Measurements from ENCODE around the gene GDF7. TPM values are rescaled to one million over a fixed set of nuclear protein-coding genes. Genes with fewer than 3 reads are reported as not detected.

Gene GDF7
- total RNA-seq (2012; rRNA removed): under 0.01 TPM in 2 replicates
- polyA plus RNA-seq (2012; rRNA removed): 0.02 TPM in 1 of 2 replicates, not detected in the other
- under 0.01 and 0.01 TPM in 2 replicates for polyA plus RNA-seq (2012; cell fraction: cytosol; rRNA removed)
- polyA plus RNA-seq (2012; cell fraction: nucleus; rRNA removed; ENCODE audit: low replicate concordance): 0.03 and 0.10 TPM in 2 replicates
- not detected for Bru-seq, nascent RNA
- percentile 10 among the genes with signal in this experiment for BruChase-seq, experiment 1, labeled RNA remaining after a 6-hour chase
- not detected for BruChase-seq, experiment 2, labeled RNA remaining after a 2-hour chase
- long read RNA-seq: 0 reads

DNA sequence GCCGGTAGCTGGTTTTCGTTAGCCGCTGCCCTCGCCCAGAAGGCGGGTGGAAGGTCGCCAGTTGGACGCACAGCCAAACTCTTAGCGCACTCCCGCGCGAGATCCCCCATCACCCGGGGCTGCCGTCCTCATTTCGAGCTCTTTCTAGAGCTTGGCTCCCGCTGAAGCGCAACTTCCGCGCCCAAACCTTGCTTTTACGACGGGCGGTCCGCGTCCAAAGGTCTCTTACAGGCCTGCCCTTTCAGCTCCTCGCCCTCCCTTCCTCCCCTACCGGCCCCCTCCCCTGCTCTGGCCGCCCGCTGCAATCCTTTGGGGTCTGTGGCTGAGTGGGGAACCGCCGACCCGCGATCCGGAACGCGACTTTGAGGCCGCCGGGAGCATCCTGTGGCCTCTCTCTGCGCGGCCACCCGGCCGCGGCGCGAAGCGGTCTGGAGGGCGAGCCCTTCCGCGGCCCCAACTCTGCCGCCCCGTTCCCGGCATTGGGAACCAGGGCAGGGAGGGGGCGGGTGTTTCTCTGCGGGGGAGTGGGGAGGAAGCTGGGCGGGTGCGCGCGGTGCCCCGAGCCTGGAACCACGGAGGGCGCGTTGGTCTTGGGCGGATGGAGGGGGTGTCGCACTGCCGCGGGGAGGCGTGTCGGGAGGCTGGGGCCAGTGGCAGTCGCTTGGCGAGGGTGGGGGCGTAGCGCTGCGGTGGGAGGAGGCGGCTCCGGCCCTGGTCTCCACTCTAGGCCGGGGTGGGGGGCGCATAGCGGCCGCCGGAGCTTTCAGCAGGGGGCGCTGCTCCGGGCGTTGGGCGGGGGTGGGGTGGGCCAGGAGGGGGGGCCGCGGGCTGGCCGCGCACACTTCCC, at the start of gene GDF7:
Gene GDF7, plus strand, starts transcription at position 841 of the 847 bp plus-strand sequence. CDS start 96 bp downstream, outside the sequence.
- POLR2A ChIA-PET (ENCODE audit: unreplicated experiment): no interaction called here
- Histone ChIP-seq H3K4me2 (ENCODE audit: low read depth, low read length) (peak within 1 kb of the TSS; percentile 72), H3K79me1 (ENCODE audit: low read depth in 1 of 2, low read length in 2 of 2) (no peaks in the 10 kb centered on the region), H3K9me3 (ENCODE audit: control insufficient read depth, insufficient read depth, low read length) (peaks cover 11% of the 10 kb centered on the region; the same call in 1 of the 2 replicates), H4K91ac (ENCODE audit: insufficient read depth, low read depth, low read length) (no peak within 1 kb of the TSS), H3K23ac (ENCODE audit: low read depth, low read length) (no peak within 1 kb of the TSS), H2AK9ac (replicated peaks; ENCODE audit: low read depth, low read length, poor library complexity) (peak within 1 kb of the TSS; percentile 76), H2AFZ (replicated peaks; ENCODE audit: low read length, poor library complexity) (peak within 1 kb of the TSS; percentile 83), H3K36me3 (ENCODE audit: control insufficient read depth, insufficient read depth, low read length) (no peaks in the 10 kb centered on the region), H3K18ac (ENCODE audit: low read depth, low read length) (no peak within 1 kb of the TSS), H2BK120ac (ENCODE audit: low read depth, low read length) (no peak within 1 kb of the TSS), H2BK15ac (ENCODE audit: low read depth, low read length) (no peak within 1 kb of the TSS), H3K4me1 (ENCODE audit: control insufficient read depth, insufficient read depth, low read length) (peaks cover 3% of the 10 kb centered on the region; the same call in 1 of the 2 replicates), H2BK5ac (ENCODE audit: low read depth, low read length, poor library complexity, severe bottlenecking) (no peak within 1 kb of the TSS), H3K27ac (ENCODE audit: insufficient read depth, low read length) (no peak within 1 kb of the TSS), H3K4me3 (ENCODE audit: insufficient read depth, low read depth, low read length) (peak within 1 kb of the TSS; percentile 20; the same call in 1 of the 2 replicates), H3K27me3 (ENCODE audit: control insufficient read depth, insufficient read depth, low read length) (peaks cover 95% of the 10 kb centered on the region), H2AK5ac (ENCODE audit: low read depth, low read length) (no peak within 1 kb of the TSS), H3K4ac (ENCODE audit: low read depth, low read length) (no peak within 1 kb of the TSS), H4K5ac (ENCODE audit: low read depth, low read length) (no peak within 1 kb of the TSS), H4K8ac (ENCODE audit: low read depth in 2 of 2, low read length in 2 of 2) (no peak within 1 kb of the TSS), H3K9me1 (ENCODE audit: insufficient read depth, low read length) (no peaks in the 10 kb centered on the region), H4K20me1 (ENCODE audit: insufficient read depth, low read length) (peaks cover 16% of the 10 kb centered on the region), H2BK20ac (ENCODE audit: low read depth, low read length) (no peak within 1 kb of the TSS), H3K56ac (ENCODE audit: extremely low read depth, insufficient read depth, low read length) (no peak within 1 kb of the TSS), H3K9ac (ENCODE audit: low read depth, low read length) (no peak within 1 kb of the TSS), H3K14ac (replicated peaks; ENCODE audit: low read depth, low read length) (no peak within 1 kb of the TSS)
- WGBS, 2 experiments (ENCODE audit: extremely low coverage in 2 of 2, insufficient read length in 1 of 2): 1% methylated on average over 26 of the region's 86 CpGs; no CpG with 5 or more reads in 1 of the 2 experiments
- intact Hi-C loops (cut with micrococcal nuclease) (no loop called here), dilution Hi-C loops (cut with HindIII; ENCODE audit: low sequenced_read_pairs, unreplicated experiment) (no loop called here), in situ Hi-C loops (cut with MboI; ENCODE audit: low sequenced_read_pairs) (loop anchor here (25.0 kb wide), 1 partner anchor 1096 kb away; no protein-coding TSS in a partner anchor)
- peak; percentile 22 for ATAC-seq (ENCODE audit: low read depth)
- CTCF ChIA-PET: interaction anchor here (1.3 kb wide), 2 partner anchors 9 to 297 kb away, joined by 4 to 8 read pairs; no protein-coding TSS in a partner anchor
- no peak for TF ChIP-seq RFX5 (IDR thresholded peaks at IDR 0.05; ENCODE audit: low read depth, low read length)
- TF ChIP-seq, protein P1, sequence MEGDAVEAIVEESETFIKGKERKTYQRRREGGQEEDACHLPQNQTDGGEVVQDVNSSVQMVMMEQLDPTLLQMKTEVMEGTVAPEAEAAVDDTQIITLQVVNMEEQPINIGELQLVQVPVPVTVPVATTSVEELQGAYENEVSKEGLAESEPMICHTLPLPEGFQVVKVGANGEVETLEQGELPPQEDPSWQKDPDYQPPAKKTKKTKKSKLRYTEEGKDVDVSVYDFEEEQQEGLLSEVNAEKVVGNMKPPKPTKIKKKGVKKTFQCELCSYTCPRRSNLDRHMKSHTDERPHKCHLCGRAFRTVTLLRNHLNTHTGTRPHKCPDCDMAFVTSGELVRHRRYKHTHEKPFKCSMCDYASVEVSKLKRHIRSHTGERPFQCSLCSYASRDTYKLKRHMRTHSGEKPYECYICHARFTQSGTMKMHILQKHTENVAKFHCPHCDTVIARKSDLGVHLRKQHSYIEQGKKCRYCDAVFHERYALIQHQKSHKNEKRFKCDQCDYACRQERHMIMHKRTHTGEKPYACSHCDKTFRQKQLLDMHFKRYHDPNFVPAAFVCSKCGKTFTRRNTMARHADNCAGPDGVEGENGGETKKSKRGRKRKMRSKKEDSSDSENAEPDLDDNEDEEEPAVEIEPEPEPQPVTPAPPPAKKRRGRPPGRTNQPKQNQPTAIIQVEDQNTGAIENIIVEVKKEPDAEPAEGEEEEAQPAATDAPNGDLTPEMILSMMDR (conservative IDR thresholded peaks at IDR 0.05; ENCODE audit: low read depth, low read length): peak; percentile 16; the same call in 1 of the 2 replicates
- BruUV-seq (replicated peaks): no TSS peak
- no peak for DNase-seq

Measured in IMR-90 (cell line).